Mucosa of descending colon (tissue), 3 donors: ENCODE results near the gene TCEANC2. TPM values are rescaled to one million over a fixed set of nuclear protein-coding genes. Genes with fewer than 3 reads are reported as not detected.
"Not testable (repeated sequence)": the region's sequence is repeated elsewhere in the genome, so short reads cannot be mapped to it uniquely, and the experiment has no call there.

Source experiments
- ATAC-seq: fragments of 200-7000 bp; cut with Tn5 transposase; one replicate; pipeline ENCODE4 v1.9.1; 2020; ENCODE audit warnings: mild to moderate bottlenecking, moderate library complexity
- DNase-seq, 3 donors: peaks; one replicate each; pipeline ENCODE4 v3.0.0-alpha.2; 2020
- H3K36me3 ChIP-seq: fragments of 200-600 bp; one replicate; pipeline ENCODE4 v1.8.0; 2021; ENCODE audit warnings: low read depth, mild to moderate bottlenecking
- H3K4me1 ChIP-seq: fragments of 200-600 bp; one replicate; pipeline ENCODE4 v1.8.0; 2021; ENCODE audit warnings: low read depth, mild to moderate bottlenecking
- H3K4me3 ChIP-seq: fragments of 200-600 bp; one replicate; pipeline ENCODE4 v1.8.0; 2021; ENCODE audit warnings: mild to moderate bottlenecking
- H3K9me3 ChIP-seq: fragments of 200-600 bp; one replicate; pipeline ENCODE4 v1.8.0; 2021; ENCODE audit warnings: mild to moderate bottlenecking
- intact Hi-C, 2 donors: fragments of 100-400 bp; cut with DNase I in 1 of 2; cut with micrococcal nuclease in 1 of 2; formaldehyde crosslinking; loops; one replicate each; pipeline versions ENCODE4 v1.11.0 to v1.11.1; 2022; cut with DNase I, micrococcal nuclease
- total RNA-seq, 3 donors: library from RNA; stranded (reverse); fragmentation: NEBNext Ultra II Directional in 2 of 3; extraction: Animal tissue kit (Norgen Biotek cat#: 25700) in 2 of 3; gene quantifications; one replicate each; pipeline versions ENCODE4 v1.2.1 to v1.2.4, GENCODE V29; 2021 to 2023
- TF ChIP-seq, protein P1 (sequence below): fragments of 200-600 bp; IDR thresholded peaks from one replicate; pipeline ENCODE4 v1.8.0; 2022; ENCODE audit warnings: antibody characterized with exemption, mild to moderate bottlenecking
- donor health status: DM: no; HTN: no; CAD: no; lungs with moderate emphysema.
- donor health status: DM: no; HTN: no; CAD: no.
- donor health status: DM: no; HTN: yes; CAD: no.

TCEANC2 gene
- total RNA-seq, 3 donors from 2014 or later, result 4.5 to 8.6 (median 6.0) TPM

- TF ChIP-seq, protein P1, sequence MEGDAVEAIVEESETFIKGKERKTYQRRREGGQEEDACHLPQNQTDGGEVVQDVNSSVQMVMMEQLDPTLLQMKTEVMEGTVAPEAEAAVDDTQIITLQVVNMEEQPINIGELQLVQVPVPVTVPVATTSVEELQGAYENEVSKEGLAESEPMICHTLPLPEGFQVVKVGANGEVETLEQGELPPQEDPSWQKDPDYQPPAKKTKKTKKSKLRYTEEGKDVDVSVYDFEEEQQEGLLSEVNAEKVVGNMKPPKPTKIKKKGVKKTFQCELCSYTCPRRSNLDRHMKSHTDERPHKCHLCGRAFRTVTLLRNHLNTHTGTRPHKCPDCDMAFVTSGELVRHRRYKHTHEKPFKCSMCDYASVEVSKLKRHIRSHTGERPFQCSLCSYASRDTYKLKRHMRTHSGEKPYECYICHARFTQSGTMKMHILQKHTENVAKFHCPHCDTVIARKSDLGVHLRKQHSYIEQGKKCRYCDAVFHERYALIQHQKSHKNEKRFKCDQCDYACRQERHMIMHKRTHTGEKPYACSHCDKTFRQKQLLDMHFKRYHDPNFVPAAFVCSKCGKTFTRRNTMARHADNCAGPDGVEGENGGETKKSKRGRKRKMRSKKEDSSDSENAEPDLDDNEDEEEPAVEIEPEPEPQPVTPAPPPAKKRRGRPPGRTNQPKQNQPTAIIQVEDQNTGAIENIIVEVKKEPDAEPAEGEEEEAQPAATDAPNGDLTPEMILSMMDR, result no peak
- DNase-seq (no peak), ATAC-seq (no peak)
- H3K4me3 ChIP-seq, result no peak overlapping the region
- H3K9me3 ChIP-seq, result no peaks in the 10 kb centered on the region
- intact Hi-C loops, result no loop called here
- H3K36me3 ChIP-seq, result no peaks in the 10 kb centered on the region
- no peaks in the 10 kb centered on the region for H3K4me1 ChIP-seq
These were observed 31.4 kb downstream of the TCEANC2 start for GRCh38 chr1:54084794-54085193.

DNA sequence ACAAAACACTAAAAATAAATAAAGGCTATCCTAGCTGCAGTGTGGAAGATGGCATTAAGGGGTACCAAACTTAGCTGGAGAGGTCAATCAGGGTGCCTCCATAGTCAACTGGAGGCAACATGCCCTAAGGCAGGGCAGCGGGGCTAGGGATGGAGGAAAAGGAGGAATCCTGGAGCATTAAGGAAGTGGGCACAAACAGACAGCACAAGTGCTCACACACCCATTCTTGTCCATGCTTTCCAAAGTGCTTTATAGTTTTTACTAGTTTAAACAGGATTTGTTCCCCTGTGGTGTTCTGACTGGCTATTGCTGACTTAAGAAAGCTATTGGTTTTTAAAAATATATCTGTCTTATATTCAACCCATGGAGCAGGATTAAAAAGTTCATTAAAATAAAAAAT, 33.3 kb downstream of the TCEANC2 start:
- DNase-seq, result peak in 1 of 3 donors; percentile 11
- Histone ChIP-seq H3K9me3 (no peaks in the 10 kb centered on the region), H3K4me3 (no peak overlapping the region), H3K4me1 (no peaks in the 10 kb centered on the region), H3K36me3 (no peaks in the 10 kb centered on the region)
- TF ChIP-seq, protein P1, result no peak
- ATAC-seq, result peak; percentile 81
- intact Hi-C loops, result no loop called here

GRCh38 chr1:54088385-54088784, 35.0 kb downstream of the TCEANC2 start:
- intact Hi-C loops, result no loop called here
- Histone ChIP-seq H3K4me1 (peaks cover under 1% of the 10 kb centered on the region), H3K36me3 (no peaks in the 10 kb centered on the region), H3K4me3 (no peak overlapping the region), H3K9me3 (no peaks in the 10 kb centered on the region)
- TF ChIP-seq, protein P1, result no peak
- DNase-seq (no peak), ATAC-seq (no peak)

DNA sequence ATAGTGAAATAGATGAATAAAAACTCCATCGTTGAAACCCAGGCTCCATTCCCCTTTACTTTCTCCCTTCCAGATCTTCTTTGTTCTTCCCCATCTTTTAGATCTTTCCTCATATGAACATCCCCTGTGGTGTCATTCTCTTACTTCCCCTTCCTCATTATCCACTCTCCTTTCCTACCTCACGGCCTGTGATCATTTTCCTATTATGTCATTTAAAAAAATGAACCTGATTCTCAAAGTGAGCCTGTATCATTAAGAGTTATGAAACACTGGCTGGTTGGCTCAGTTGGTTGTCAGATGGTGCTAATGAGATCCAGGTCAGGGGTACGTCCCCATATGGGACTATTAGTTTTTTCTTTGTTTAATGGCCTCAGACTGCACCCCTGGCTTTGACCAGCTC, 38.3 kb downstream of the TCEANC2 start:
- ATAC-seq (no peak), DNase-seq (no peak)
- Histone ChIP-seq H3K4me3 (no peak overlapping the region), H3K36me3 (no peaks in the 10 kb centered on the region), H3K4me1 (peaks cover 20% of the 10 kb centered on the region), H3K9me3 (no peaks in the 10 kb centered on the region)
- TF ChIP-seq, protein P1, result no peak
- intact Hi-C loops, result no loop called here

- TF ChIP-seq, protein P1, result no peak
- Histone ChIP-seq H3K9me3 (no peaks in the 10 kb centered on the region), H3K4me1 (peaks cover 20% of the 10 kb centered on the region), H3K4me3 (no peak overlapping the region), H3K36me3 (no peaks in the 10 kb centered on the region)
- DNase-seq (peak; percentile 55 to 67 (median 55)), ATAC-seq (peak; percentile 90)
- intact Hi-C loops, result no loop called here
These were observed 40.8 kb downstream of the TCEANC2 start for GRCh38 chr1:54094001-54094729.

- DNase-seq, intact Hi-C loops, H3K36me3 ChIP-seq, H3K4me3 ChIP-seq, ATAC-seq, H3K9me3 ChIP-seq: not testable (repeated sequence)
- H3K4me1 ChIP-seq, result peaks cover 20% of the 10 kb centered on the region
These were observed 41.3 kb downstream of the TCEANC2 start for GRCh38 chr1:54094730-54095105.
